ENCODE data around the gene TCEA2. TPM values are rescaled to one million over a fixed set of nuclear protein-coding genes. Genes with fewer than 3 reads are reported as not detected.
A peak's percentile ranks its signal among the peaks of the same experiment; 100 is the strongest.

The TCEA2 gene
- total and polyA plus RNA-seq, 2 of the 13 experiments (the other 11 are each of a cell fraction or from before 2014, with no cell fraction given), result 28.1 to 33.7 TPM

- peak; percentile 5 for TF ChIP-seq ZNF18 (CRISPR knock-in tag; IDR thresholded peaks at IDR 0.05; ENCODE audit: insufficient replicate concordance)
- peak; percentile 7; the same call in 1 of the 2 replicates for TF ChIP-seq MIXL1 (CRISPR knock-in tag; IDR thresholded peaks at IDR 0.05)
- no peak for TF ChIP-seq POLR2G (IDR thresholded peaks at IDR 0.05; ENCODE audit: low read depth, low read length)
- TF ChIP-seq SNAPC4 (CRISPR knock-in tag; IDR thresholded peaks at IDR 0.05), result peak; percentile 55; the same call in 1 of the 2 replicates
- TF ChIP-seq NFYB (CRISPR knock-in tag; IDR thresholded peaks at IDR 0.05), result no peak; the same call in 1 of the 2 replicates
- TF ChIP-seq ZBTB10 (CRISPR knock-in tag; IDR thresholded peaks at IDR 0.05; ENCODE audit: borderline replicate concordance), result peak; percentile 16; the same call in 1 of the 2 replicates
- TF ChIP-seq TOPORS (CRISPR knock-in tag; IDR thresholded peaks at IDR 0.05), result no peak
- 0 out of 2 replicates have a peak, but pooled peaks have one; percentile 4 for TF ChIP-seq ZNF749 (CRISPR knock-in tag; IDR thresholded peaks at IDR 0.05; ENCODE audit: borderline replicate concordance)
- TF ChIP-seq ZGPAT (CRISPR knock-in tag; IDR thresholded peaks at IDR 0.05), result no peak
- TF ChIP-seq ETV5 (CRISPR knock-in tag; IDR thresholded peaks at IDR 0.05; ENCODE audit: borderline replicate concordance), result peak; percentile 55
- no peak for TF ChIP-seq KDM4B (CRISPR knock-in tag; IDR thresholded peaks at IDR 0.05)
- 0 out of 2 replicates have a peak, but pooled peaks have one; percentile 11 for TF ChIP-seq ARID2 (CRISPR knock-in tag; IDR thresholded peaks at IDR 0.05; ENCODE audit: borderline replicate concordance)
- no peak for TF ChIP-seq FOXK2 (IDR thresholded peaks at IDR 0.05)
- TF ChIP-seq ZNF441 (CRISPR knock-in tag; IDR thresholded peaks at IDR 0.05; ENCODE audit: borderline replicate concordance), result no peak
- peak; percentile 83; the same call in 1 of the 2 replicates for TF ChIP-seq SRY (CRISPR knock-in tag; IDR thresholded peaks at IDR 0.05)
- TF ChIP-seq ZNF674 (CRISPR knock-in tag; IDR thresholded peaks at IDR 0.05; ENCODE audit: low read depth), result no peak; the same call in 1 of the 2 replicates
- no peak for TF ChIP-seq TCF7 (IDR thresholded peaks at IDR 0.05; ENCODE audit: low read depth)
- peak; percentile 32; the same call in 1 of the 2 replicates for TF ChIP-seq NKX3-1 (CRISPR knock-in tag; IDR thresholded peaks at IDR 0.05)
- TF ChIP-seq ZNF615 (CRISPR knock-in tag; IDR thresholded peaks at IDR 0.05; ENCODE audit: borderline replicate concordance), result 0 out of 2 replicates have a peak, but pooled peaks have one; percentile 75
These were observed 7.6 kb upstream of the TCEA2 start (continued) for GRCh38 chr20:64055396-64055892.
